Raji (cell line): Measurements from ENCODE around the gene GNPTG.
A peak's percentile ranks its signal among the peaks of the same experiment; 100 is the strongest.

Experiments used
- POLR2A ChIP-seq: IDR thresholded peaks from 2 replicates; pipeline ENCODE4 v1.6.1; 2011; ENCODE audit warnings: low read depth, low read length, control low read depth; ENCODE audit not compliant: insufficient read depth

The GNPTG gene

DNA sequence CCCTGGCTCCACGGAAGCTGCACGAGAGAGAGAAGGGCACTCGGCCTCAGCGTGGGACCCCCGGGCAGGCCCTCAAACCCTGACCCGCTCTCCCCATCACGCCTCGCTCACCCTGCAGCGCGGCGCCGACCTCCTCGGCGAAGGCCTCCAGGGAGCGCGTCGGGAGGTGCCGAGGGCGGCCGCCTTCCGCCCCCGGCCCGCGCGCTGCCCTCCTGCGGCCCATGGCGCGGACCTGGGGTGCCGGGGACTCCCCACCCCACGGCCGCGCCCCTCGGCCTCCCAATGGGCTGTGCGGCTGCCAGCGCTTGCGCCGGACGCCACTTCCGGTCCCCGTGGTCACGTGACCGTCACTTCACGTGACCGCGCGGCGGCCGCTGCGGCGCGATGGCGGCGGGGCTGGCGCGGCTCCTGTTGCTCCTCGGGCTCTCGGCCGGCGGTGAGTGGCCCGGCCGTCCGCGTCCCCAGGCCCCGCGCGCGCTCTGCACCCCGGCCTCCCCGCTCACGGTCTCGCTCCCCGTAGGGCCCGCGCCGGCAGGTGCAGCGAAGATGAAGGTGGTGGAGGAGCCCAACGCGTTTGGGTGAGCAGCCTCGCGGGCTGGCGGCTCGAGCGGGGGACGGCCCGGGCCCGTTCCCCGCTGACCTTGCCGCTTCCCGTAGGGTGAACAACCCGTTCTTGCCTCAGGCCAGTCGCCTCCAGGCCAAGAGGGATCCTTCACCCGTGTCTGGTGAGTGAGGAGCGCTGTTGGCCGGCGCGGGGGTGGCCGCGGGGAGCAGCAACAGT, at the start of gene GNPTG, which contains the start of gene TSR3:
TSS of gene GNPTG (plus strand) at position 350 of the 781 bp plus-strand sequence. CDS start at position 385, 35 bp downstream.
TSS of gene TSR3 (minus strand) at position 297 of the 781 bp plus-strand sequence. CDS start at position 223, 74 bp downstream.
- TF ChIP-seq POLR2A: peak; percentile 79

GRCh38 chr16:1305823-1306222, 45.9 kb upstream of the GNPTG start:
- TF ChIP-seq POLR2A: no peak

DNA sequence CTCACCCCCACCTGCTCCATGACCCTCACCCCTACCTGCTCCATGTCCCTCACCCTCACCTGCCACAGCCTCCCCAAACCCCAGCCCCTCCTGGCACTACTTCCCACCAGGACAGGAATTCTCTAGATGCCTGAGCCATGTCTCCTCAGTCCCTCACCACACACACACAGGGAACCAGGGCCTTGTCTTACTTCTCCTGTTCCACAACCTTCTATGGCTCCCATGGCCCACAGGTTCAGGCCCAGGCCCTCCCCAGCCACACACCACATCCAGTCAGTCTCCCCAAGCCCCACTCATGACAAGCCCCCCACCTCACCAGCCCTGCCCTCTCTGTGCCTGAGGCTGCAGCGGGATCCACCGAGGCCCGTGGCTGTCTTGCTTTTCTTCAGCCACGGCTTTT, 45.4 kb upstream of the GNPTG start:
- TF ChIP-seq POLR2A: no peak

DNA sequence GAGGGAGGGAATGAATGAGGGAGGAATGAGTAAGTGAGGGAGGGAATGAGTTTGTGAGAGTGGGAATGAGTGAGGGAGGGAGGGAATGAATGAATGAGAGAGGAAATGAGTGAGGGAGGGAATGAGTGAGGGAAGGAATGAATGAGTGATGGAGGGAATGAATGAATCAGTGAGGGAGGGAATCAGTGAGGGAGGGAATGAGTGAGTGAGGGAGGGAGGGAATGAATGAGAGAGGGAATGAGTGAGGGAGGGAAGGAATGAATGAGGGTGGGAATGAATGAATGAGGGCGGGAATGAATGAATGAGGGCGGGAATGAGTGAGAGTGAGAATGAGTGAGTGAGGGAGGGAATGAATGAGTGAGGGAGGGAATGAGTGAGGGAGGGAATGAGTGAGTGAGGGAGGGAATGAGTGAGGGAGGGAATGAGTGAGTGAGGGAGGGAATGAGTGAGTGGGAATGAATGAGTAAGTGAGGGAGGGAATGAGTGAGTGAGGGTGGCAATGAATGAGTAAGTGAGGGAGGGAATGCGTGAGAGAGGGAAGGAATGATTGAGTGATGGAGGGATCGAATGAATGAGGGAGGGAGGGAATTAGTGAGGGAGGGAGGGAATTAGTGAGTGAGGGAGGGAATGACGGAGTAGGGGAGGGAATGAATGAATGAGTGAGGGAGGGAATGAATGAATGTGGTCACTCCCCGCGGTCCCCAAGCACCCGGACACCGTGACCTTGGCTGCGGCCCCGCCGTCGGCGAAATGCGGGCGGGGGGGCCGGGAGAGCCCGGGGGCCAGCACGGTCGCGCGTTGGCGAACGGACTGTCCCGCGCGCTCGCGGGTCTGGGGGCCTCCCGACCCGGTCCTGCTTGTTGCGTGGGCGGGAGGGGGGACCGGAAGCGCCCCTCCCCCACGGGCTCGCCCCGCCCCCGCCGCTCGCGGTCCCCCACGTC, 43.4 kb upstream of the GNPTG start:
- TF ChIP-seq POLR2A: peak; percentile 67

DNA sequence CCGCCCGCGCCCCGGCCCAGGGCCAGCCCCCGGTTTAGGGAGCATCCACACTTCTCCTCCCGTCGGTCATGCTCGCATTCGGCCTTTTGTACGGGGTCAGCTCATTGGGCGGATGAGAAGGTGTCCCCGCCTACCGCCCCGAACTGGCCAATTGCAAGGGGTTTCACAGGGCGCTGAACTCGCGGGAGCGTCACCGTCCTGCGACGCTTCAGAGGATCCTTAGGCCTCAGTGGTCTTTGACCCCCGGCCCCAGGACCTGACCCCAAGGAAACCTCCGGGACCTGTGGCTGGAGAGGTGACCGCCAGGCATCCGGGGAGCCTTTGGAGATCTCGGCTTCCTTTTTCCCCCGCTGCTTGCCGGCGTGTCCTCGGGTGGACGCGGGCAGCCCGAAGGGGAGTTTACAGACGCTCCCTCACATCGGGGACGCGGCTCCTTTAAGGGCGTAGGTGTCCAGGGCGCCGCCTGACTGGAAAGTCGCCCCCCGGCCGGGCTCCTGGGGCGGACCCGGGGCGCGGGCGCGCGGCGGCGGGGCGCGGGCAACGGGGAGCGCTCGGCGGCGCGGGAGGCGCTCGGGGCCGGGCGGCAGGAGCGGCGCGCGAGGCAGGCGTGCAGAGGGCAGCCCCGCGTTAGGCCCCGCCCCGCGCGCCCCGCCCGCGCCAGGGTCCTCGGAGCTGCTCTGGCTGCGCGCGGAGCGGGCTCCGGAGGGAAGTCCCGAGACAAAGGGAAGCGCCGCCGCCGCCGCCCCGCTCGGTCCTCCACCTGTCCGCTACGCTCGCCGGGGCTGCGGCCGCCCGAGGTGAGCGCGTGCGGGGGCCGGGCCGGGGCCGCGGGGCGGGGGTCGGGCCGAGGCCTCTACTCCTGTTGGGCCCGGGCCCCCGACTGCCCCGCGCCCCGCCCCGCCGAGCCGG, 42.5 kb upstream of the GNPTG start, which contains the start of gene UBE2I:
TSS of gene UBE2I (plus strand) at position 660 of the 909 bp plus-strand sequence. CDS start 4,395 bp downstream, outside the sequence.
- TF ChIP-seq POLR2A: no peak

- TF ChIP-seq POLR2A: no peak
These were observed 41.6 kb upstream of the GNPTG start for GRCh38 chr16:1309888-1310831.

DNA sequence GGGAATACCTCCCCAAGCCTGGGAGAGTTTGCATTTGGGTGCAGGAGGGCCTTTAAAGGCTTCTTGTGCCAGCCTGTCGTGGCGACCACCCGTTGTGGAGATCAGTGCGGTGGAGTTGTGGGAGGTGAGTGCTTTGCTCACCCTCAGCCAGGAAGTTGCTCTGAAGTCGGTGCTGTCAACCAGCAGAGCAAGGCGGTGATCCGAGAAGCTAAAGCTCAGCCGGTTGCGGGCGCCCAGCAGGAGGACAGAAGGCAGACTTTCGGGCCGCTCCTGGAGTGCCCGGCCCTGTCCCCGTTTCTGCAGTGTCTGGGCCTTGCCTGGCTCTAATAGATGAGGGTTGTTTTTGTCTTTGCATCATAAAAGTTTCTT, 40.9 kb upstream of the GNPTG start:
- no peak for TF ChIP-seq POLR2A

DNA sequence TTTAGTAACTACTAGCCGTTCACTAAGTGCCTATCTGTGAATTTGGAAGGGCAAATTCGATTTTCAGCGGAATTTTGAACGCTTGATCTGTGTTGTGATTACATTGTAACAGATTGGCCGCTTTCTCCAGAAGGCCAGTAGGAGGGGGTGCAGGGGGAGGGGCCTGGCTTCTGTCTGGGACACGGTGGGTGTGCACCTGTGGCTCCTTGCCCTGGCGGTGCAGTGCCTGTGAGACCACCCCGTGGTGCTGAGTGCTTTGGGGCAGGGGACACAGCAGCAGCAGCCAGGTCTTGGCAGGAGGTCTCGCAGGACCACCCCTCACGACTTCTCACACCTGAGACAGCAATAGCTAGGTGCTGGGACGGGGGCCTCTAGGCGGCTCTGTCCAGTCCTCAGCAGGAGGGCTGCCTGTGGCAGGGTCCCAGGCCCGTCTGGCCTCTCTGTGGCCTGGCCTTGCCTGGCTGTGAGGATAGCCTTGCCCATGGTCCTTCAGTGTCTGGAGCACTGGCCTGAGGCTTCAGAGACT, 40.5 kb upstream of the GNPTG start:
- no peak for TF ChIP-seq POLR2A

- TF ChIP-seq POLR2A: no peak
These were observed 39.8 kb upstream of the GNPTG start for GRCh38 chr16:1311738-1312466.

DNA sequence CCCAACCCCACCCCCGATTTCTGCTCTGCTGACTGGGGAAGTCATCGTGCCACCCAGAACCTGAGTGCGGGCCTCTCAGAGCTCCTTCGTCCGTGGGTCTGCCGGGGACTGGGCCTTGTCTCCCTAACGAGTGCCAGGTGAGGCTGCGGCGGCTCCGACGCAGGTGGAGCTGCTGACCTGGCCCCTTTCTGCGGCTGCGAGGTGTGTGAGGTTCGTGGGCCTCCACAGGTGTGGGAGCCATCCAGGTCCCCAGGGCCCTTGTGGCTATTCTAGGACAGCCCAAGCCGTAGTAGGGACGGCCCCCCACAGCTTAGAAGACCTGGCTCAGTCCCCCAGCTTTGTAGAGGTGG, 39.3 kb upstream of the GNPTG start:
- TF ChIP-seq POLR2A: no peak

- no peak for TF ChIP-seq POLR2A
These were observed 38.8 kb upstream of the GNPTG start for GRCh38 chr16:1312903-1313302.

- TF ChIP-seq POLR2A: no peak
These were observed 37.9 kb upstream of the GNPTG start for GRCh38 chr16:1313721-1314369.

DNA sequence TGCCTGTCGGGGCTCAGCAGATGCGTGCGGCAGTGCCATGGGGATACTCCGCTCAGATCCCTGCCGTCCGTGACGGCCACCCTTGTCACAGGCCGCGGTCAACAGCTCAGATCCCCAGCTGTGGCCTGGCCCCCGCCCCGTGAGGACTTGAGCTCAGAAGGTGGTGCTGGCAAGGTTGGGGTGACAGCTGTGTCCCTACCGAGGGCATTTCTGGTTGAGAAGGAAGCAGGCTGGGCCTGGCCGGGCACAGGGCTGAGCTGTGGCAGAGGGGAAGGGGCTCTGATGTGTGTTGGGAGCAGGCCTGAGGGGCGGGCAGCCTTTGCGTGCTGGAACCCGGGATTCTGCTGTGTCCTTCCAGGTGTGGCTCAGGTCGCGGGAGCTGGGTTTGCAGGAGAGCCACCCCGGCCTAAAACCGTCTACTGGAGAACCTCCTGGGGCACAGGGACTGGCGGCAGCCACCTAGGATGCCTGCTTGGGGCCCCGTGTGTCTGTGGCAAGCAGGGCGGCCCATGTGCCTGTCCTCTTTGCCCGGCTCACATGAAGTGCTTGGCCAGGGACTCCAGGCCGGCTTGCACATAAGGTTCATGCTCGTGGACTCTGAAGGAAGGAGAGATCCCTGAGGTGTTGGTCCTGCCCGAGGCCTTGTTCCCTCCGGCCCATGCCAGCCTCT, 37.2 kb upstream of the GNPTG start:
- no peak for TF ChIP-seq POLR2A
